GM19467 (cell line): ENCODE measurements around the gene SLC25A22.

Experiments used
- ATAC-seq: cut with Tn5 transposase; IDR thresholded peaks from one replicate; pipeline ENCODE4 v1.9.1; 2021; ENCODE audit warnings: mild to moderate bottlenecking, moderate library complexity; ENCODE audit not compliant: unreplicated experiment

SLC25A22 gene

GRCh38 chr11:834371-835316, 36.6 kb upstream of the SLC25A22 start:
- ATAC-seq, result no peak

GRCh38 chr11:833849-834311, 35.8 kb upstream of the SLC25A22 start:
- no peak for ATAC-seq

GRCh38 chr11:833114-833791, 35.2 kb upstream of the SLC25A22 start:
- no peak for ATAC-seq

- ATAC-seq, result no peak
These were observed 34.5 kb upstream of the SLC25A22 start, which contains the start of gene CD151 for GRCh38 chr11:832529-833113. TSS of gene CD151 (plus strand) at chr11:832952. CDS start at chr11:836070, 3,118 bp downstream.

- no peak for ATAC-seq
These were observed 34.0 kb upstream of the SLC25A22 start for GRCh38 chr11:831961-832528.

- ATAC-seq, result no peak
These were observed 33.2 kb upstream of the SLC25A22 start for GRCh38 chr11:831118-831864.

- ATAC-seq, result no peak
These were observed 32.4 kb upstream of the SLC25A22 start for GRCh38 chr11:830295-831117.

GRCh38 chr11:829847-830294, 31.8 kb upstream of the SLC25A22 start:
- ATAC-seq, result no peak

- ATAC-seq, result no peak
These were observed 31.2 kb upstream of the SLC25A22 start for GRCh38 chr11:829176-829846.

- no peak for ATAC-seq
These were observed 30.6 kb upstream of the SLC25A22 start for GRCh38 chr11:828506-829175.

GRCh38 chr11:827897-828192, 29.8 kb upstream of the SLC25A22 start, which contains the start of gene CRACR2B:
TSS of gene CRACR2B (plus strand) at chr11:827919. CDS start at chr11:828608, 689 bp downstream.
- ATAC-seq, result no peak

- ATAC-seq, result no peak
These were observed 29.2 kb upstream of the SLC25A22 start for GRCh38 chr11:827146-827896.

GRCh38 chr11:826836-827145, 28.7 kb upstream of the SLC25A22 start:
- no peak for ATAC-seq

GRCh38 chr11:826227-826621, 28.1 kb upstream of the SLC25A22 start:
- ATAC-seq, result no peak

- no peak for ATAC-seq
These were observed 27.5 kb upstream of the SLC25A22 start for GRCh38 chr11:825366-826226.

GRCh38 chr11:824942-825341, 26.9 kb upstream of the SLC25A22 start:
- ATAC-seq, result no peak

- ATAC-seq, result no peak
These were observed 26.3 kb upstream of the SLC25A22 start for GRCh38 chr11:824292-824880.
